ENCODE results near the gene RPL14. TPM values are rescaled to one million over a fixed set of nuclear protein-coding genes. Genes with fewer than 3 reads are reported as not detected.

Gene RPL14
- total RNA-seq, 2 donors from 2014 or later, result 1,691 to 2,241 TPM

DNA sequence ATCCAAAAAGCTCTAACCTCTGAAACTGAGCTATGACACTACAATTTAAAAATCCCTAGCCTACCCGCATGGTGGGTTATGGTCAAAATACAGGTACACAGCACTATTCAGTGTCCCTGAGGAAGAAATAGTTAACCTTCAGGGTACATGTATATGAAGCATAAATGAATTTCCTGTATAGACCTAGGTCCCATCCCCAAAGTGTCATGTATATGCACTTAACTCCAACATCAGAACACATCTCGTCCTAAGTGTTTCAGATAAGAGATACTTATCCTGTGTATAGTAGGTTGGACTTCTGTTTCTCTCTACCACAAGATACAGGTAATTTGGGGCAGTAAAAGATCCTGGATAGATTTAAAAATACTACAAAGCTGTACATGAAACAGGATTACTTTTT, 6.4 kb downstream of the RPL14 start:
- H3K4me3 Mint-ChIP-seq, result no peak overlapping the region
- TF ChIP-seq, protein P1, sequence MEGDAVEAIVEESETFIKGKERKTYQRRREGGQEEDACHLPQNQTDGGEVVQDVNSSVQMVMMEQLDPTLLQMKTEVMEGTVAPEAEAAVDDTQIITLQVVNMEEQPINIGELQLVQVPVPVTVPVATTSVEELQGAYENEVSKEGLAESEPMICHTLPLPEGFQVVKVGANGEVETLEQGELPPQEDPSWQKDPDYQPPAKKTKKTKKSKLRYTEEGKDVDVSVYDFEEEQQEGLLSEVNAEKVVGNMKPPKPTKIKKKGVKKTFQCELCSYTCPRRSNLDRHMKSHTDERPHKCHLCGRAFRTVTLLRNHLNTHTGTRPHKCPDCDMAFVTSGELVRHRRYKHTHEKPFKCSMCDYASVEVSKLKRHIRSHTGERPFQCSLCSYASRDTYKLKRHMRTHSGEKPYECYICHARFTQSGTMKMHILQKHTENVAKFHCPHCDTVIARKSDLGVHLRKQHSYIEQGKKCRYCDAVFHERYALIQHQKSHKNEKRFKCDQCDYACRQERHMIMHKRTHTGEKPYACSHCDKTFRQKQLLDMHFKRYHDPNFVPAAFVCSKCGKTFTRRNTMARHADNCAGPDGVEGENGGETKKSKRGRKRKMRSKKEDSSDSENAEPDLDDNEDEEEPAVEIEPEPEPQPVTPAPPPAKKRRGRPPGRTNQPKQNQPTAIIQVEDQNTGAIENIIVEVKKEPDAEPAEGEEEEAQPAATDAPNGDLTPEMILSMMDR (conservative IDR thresholded peaks at IDR 0.05), result no peak
- peaks cover 5% of the 10 kb centered on the region for H3K4me1 Mint-ChIP-seq
- H3K27ac ChIP-seq (ENCODE audit: low read depth, low read length), result no peak overlapping the region
- no peaks in the 10 kb centered on the region for H3K27me3 ChIP-seq (ENCODE audit: control insufficient read depth, insufficient read depth, low read length, poor library complexity, severe bottlenecking)
- H3K27ac Mint-ChIP-seq, result no peak overlapping the region
- peaks cover 54% of the 10 kb centered on the region for H3K36me3 Mint-ChIP-seq (ENCODE audit: low read depth)
- 100% methylated on average over 2 of the region's 2 CpGs; no CpG with 5 or more reads in 1 of the 2 experiments for WGBS, 2 experiments (ENCODE audit: insufficient coverage in 1 of 2, insufficient read length in 1 of 2)
- no peaks in the 10 kb centered on the region for H3K9me3 Mint-ChIP-seq
- H3K9ac ChIP-seq (ENCODE audit: extremely low read depth, low read length, poor library complexity, severe bottlenecking), result no peak overlapping the region
- no peaks in the 10 kb centered on the region for H3K27me3 Mint-ChIP-seq (ENCODE audit: insufficient read depth)
- peaks cover 61% of the 10 kb centered on the region for H3K36me3 ChIP-seq (ENCODE audit: control insufficient read depth, insufficient read depth, low read length)
- no peaks in the 10 kb centered on the region for H3K9me3 ChIP-seq (ENCODE audit: control insufficient read depth, low read length)
- no peak for DNase-seq
- H3K4me3 ChIP-seq (ENCODE audit: low read length), result no peak overlapping the region
- peaks cover 1% of the 10 kb centered on the region for H3K4me1 ChIP-seq (ENCODE audit: control insufficient read depth, insufficient read depth, low read length)

- Mint-ChIP-seq H3K27ac (peak overlapping the region; percentile 33), H3K27me3 (ENCODE audit: insufficient read depth) (no peaks in the 10 kb centered on the region), H3K4me3 (no peak overlapping the region), H3K4me1 (no peaks in the 10 kb centered on the region), H3K36me3 (ENCODE audit: low read depth) (peaks cover 45% of the 10 kb centered on the region), H3K9me3 (no peaks in the 10 kb centered on the region)
- Histone ChIP-seq H3K27ac (ENCODE audit: low read depth, low read length) (no peak overlapping the region), H3K27me3 (ENCODE audit: control insufficient read depth, insufficient read depth, low read length, poor library complexity, severe bottlenecking) (no peaks in the 10 kb centered on the region), H3K4me1 (ENCODE audit: control insufficient read depth, insufficient read depth, low read length) (no peaks in the 10 kb centered on the region), H3K9me3 (ENCODE audit: control insufficient read depth, low read length) (no peaks in the 10 kb centered on the region), H3K36me3 (ENCODE audit: control insufficient read depth, insufficient read depth, low read length) (peaks cover 53% of the 10 kb centered on the region), H3K9ac (ENCODE audit: extremely low read depth, low read length, poor library complexity, severe bottlenecking) (no peak overlapping the region), H3K4me3 (ENCODE audit: low read length) (no peak overlapping the region)
- TF ChIP-seq, protein P1 (conservative IDR thresholded peaks at IDR 0.05), result no peak
- DNase-seq, result no peak
- 91% methylated on average over 7 to 8 of the region's 9 CpGs for WGBS, 2 experiments (ENCODE audit: insufficient coverage in 1 of 2, insufficient read length in 1 of 2)
These were observed 7.4 kb downstream of the RPL14 start for GRCh38 chr3:40464339-40465110.

GRCh38 chr3:40465111-40465407, 7.9 kb downstream of the RPL14 start:
- no peak overlapping the region for H3K4me3 Mint-ChIP-seq
- WGBS, 2 experiments (ENCODE audit: insufficient coverage in 1 of 2, insufficient read length in 1 of 2), result 79% methylated on average over 4 of the region's 4 CpGs
- DNase-seq, result no peak
- H3K4me3 ChIP-seq (ENCODE audit: low read length), result no peak overlapping the region
- peaks cover 48% of the 10 kb centered on the region for H3K36me3 ChIP-seq (ENCODE audit: control insufficient read depth, insufficient read depth, low read length)
- TF ChIP-seq, protein P1 (conservative IDR thresholded peaks at IDR 0.05), result no peak
- H3K4me1 Mint-ChIP-seq, result no peaks in the 10 kb centered on the region
- H3K27ac Mint-ChIP-seq, result peak overlapping the region; percentile 0
- no peaks in the 10 kb centered on the region for H3K9me3 Mint-ChIP-seq
- no peaks in the 10 kb centered on the region for H3K27me3 Mint-ChIP-seq (ENCODE audit: insufficient read depth)
- no peaks in the 10 kb centered on the region for H3K27me3 ChIP-seq (ENCODE audit: control insufficient read depth, insufficient read depth, low read length, poor library complexity, severe bottlenecking)
- no peaks in the 10 kb centered on the region for H3K4me1 ChIP-seq (ENCODE audit: control insufficient read depth, insufficient read depth, low read length)
- no peaks in the 10 kb centered on the region for H3K9me3 ChIP-seq (ENCODE audit: control insufficient read depth, low read length)
- no peak overlapping the region for H3K9ac ChIP-seq (ENCODE audit: extremely low read depth, low read length, poor library complexity, severe bottlenecking)
- peaks cover 41% of the 10 kb centered on the region for H3K36me3 Mint-ChIP-seq (ENCODE audit: low read depth)
- no peak overlapping the region for H3K27ac ChIP-seq (ENCODE audit: low read depth, low read length)

Measured in endodermal cell (in vitro differentiated cells).